H1 (cell line): ENCODE data around the gene BIN1. TPM values are rescaled to one million over a fixed set of nuclear protein-coding genes. Genes with fewer than 3 reads are reported as not detected.

ENCODE experiments used
- CTCF ChIA-PET: fragments of 300-600 bp; sonication (Branson Sonifier 250); formaldehyde crosslinking; loops from one replicate; lab custom pipeline; 2021; ENCODE audit not compliant: partially characterized antibody; lab: Charles Lee
- POLR2A ChIA-PET: fragments of 300-600 bp; sonication (Branson Sonifier 250); formaldehyde crosslinking; loops from one replicate; lab custom pipeline; 2021; ENCODE audit warnings: inconsistent platforms; ENCODE audit not compliant: partially characterized antibody; lab: Charles Lee
- DNase-seq, 2 experiments: peaks; one replicate each; pipeline versions ENCODE4 v3.0.0 to v3.0.0-alpha.2; 2010 to 2022; ENCODE audit warnings: low spot score in 2 of 2, low read depth in 1 of 2, mixed read lengths in 1 of 2
- FAIRE-seq: peaks from 2 replicates; lab custom pipeline; 2011; peaks lifted over from hg19 to GRCh38; lab: Jason Lieb, UNC
- H2AFZ ChIP-seq: 2 replicates; pipeline ENCODE4 v1.8.1; 2012; ENCODE audit warnings: low read length, inconsistent platforms
- H2AK5ac ChIP-seq: 2 replicates; pipeline ENCODE4 v1.6.1; 2013; ENCODE audit warnings: low read depth, low read length
- H2BK120ac ChIP-seq: replicated peaks from 2 replicates; pipeline ENCODE3; 2013; ENCODE audit warnings: low read depth, low read length, inconsistent platforms
- H2BK12ac ChIP-seq: 2 replicates; pipeline ENCODE4 v1.6.1; 2013; ENCODE audit warnings: low read depth, low read length
- H2BK15ac ChIP-seq: 2 replicates; pipeline ENCODE4 v1.6.1; 2013; ENCODE audit warnings: low read length
- H2BK20ac ChIP-seq: 2 replicates; pipeline ENCODE4 v1.6.1; 2013; ENCODE audit warnings: low read length
- H2BK5ac ChIP-seq: 2 replicates; pipeline ENCODE4 v1.6.1; 2013; ENCODE audit warnings: low read depth, low read length
- H3K14ac ChIP-seq: 2 replicates; pipeline ENCODE4 v1.6.1; 2013; ENCODE audit warnings: inconsistent platforms; ENCODE audit not compliant: insufficient read length
- H3K18ac ChIP-seq: 2 replicates; pipeline ENCODE4 v1.6.1; 2013; ENCODE audit warnings: low read length; ENCODE audit errors: extremely low read depth
- H3K23ac ChIP-seq: 2 replicates; pipeline ENCODE4 v1.6.1; 2013; ENCODE audit warnings: inconsistent platforms; ENCODE audit not compliant: insufficient read length
- H3K23me2 ChIP-seq: 2 replicates; pipeline ENCODE4 v1.6.1; 2013; ENCODE audit warnings: low read depth, low read length
- H3K27ac ChIP-seq: 2 replicates; pipeline ENCODE4 v1.6.1; 2011; ENCODE audit warnings: low read depth, low read length, inconsistent platforms
- H3K27me3 ChIP-seq, 4 experiments: replicated peaks in 1 of 4; 1 replicate in 1 of 4; 2 replicates in 3 of 4; pipeline versions ENCODE4 v1.6.1 to v1.8.1; 2011 to 2013; ENCODE audit warnings: low read length in 3 of 4, mild to moderate bottlenecking in 3 of 4, inconsistent platforms in 2 of 4, mixed read lengths in 2 of 4, moderate library complexity in 1 of 4; ENCODE audit not compliant: control insufficient read depth in 3 of 4, insufficient read depth in 3 of 4; ENCODE audit errors: extremely low read depth in 1 of 4
- H3K36me3 ChIP-seq, 4 experiments: 2 replicates each; pipeline versions ENCODE4 v1.6.1 to v1.8.1; 2011 to 2013; ENCODE audit warnings: mild to moderate bottlenecking in 4 of 4, low read length in 3 of 4, moderate library complexity in 2 of 4, control low read depth in 1 of 4, inconsistent platforms in 1 of 4; ENCODE audit not compliant: insufficient read depth in 4 of 4, control insufficient read depth in 2 of 4
- H3K4ac ChIP-seq: replicated peaks from 2 replicates; pipeline ENCODE3; 2013; ENCODE audit warnings: low read length, low read depth, mixed read lengths, inconsistent platforms; ENCODE audit not compliant: insufficient read length
- H3K4me1 ChIP-seq, 4 experiments: replicated peaks in 1 of 4; 1 replicate in 1 of 4; 2 replicates in 3 of 4; pipeline versions ENCODE4 v1.6.1 to v1.8.1; 2011 to 2013; ENCODE audit warnings: low read length in 3 of 4, inconsistent platforms in 2 of 4, mixed read lengths in 1 of 4; ENCODE audit not compliant: insufficient read depth in 4 of 4, control insufficient read depth in 3 of 4
- H3K4me2 ChIP-seq, 2 experiments: 2 replicates each; pipeline versions ENCODE4 v1.6.1 to v1.8.1; 2011 to 2013; ENCODE audit warnings: low read depth in 2 of 2, low read length in 2 of 2, control low read depth in 1 of 2, inconsistent platforms in 1 of 2, mild to moderate bottlenecking in 1 of 2; ENCODE audit not compliant: insufficient read depth in 1 of 2
- H3K4me3 ChIP-seq, 4 experiments: fragments of 200-600, 300-600 bp in 1 of 4; sonication (generic), shearing (Covaris generic), sonication (Bioruptor Twin) in 1 of 4; 2 replicates each; pipeline versions ENCODE4 v1.5.1 to v1.8.1; 2011 to 2016; ENCODE audit warnings: low read length in 4 of 4, low read depth in 3 of 4, control low read depth in 2 of 4, inconsistent platforms in 2 of 4, mild to moderate bottlenecking in 2 of 4, mixed read lengths in 1 of 4, moderate library complexity in 1 of 4; ENCODE audit not compliant: insufficient read depth in 2 of 4; ENCODE audit errors: extremely low read depth in 1 of 4
- H3K56ac ChIP-seq: replicated peaks from 2 replicates; pipeline ENCODE3; 2013; ENCODE audit warnings: low read depth, mild to moderate bottlenecking, mixed read lengths, low read length, inconsistent platforms; ENCODE audit not compliant: insufficient read length
- H3K79me1 ChIP-seq: 2 replicates; pipeline ENCODE4 v1.6.1; 2013; ENCODE audit warnings: low read depth, low read length, control low read depth
- H3K79me2 ChIP-seq, 2 experiments: 2 replicates each; pipeline versions ENCODE4 v1.6.1 to v1.8.1; 2012 to 2013; ENCODE audit warnings: low read length in 2 of 2, mild to moderate bottlenecking in 2 of 2, inconsistent platforms in 1 of 2; ENCODE audit not compliant: insufficient read depth in 2 of 2, control insufficient read depth in 1 of 2
- H3K9ac ChIP-seq, 4 experiments: replicated peaks in 1 of 4; 1 replicate in 1 of 4; 2 replicates in 3 of 4; pipeline versions ENCODE4 v1.6.1 to v1.8.1; 2011 to 2013; ENCODE audit warnings: low read depth in 3 of 4, low read length in 3 of 4, control low read depth in 2 of 4, mild to moderate bottlenecking in 2 of 4, moderate library complexity in 2 of 4, inconsistent platforms in 1 of 4; ENCODE audit errors: extremely low read depth in 1 of 4
- H3K9me3 ChIP-seq, 2 experiments: 2 replicates each; pipeline versions ENCODE4 v1.6.1 to v1.8.1; 2012 to 2013; ENCODE audit warnings: mild to moderate bottlenecking in 2 of 2, moderate library complexity in 2 of 2, control low read depth in 1 of 2, inconsistent platforms in 1 of 2, low read depth in 1 of 2, low read length in 1 of 2, mixed read lengths in 1 of 2; ENCODE audit not compliant: insufficient read depth in 2 of 2
- H4K20me1 ChIP-seq, 2 experiments: replicated peaks in 1 of 2; 2 replicates each; pipeline versions ENCODE3 to v1.8.1; 2011 to 2013; ENCODE audit warnings: inconsistent platforms in 2 of 2, low read length in 2 of 2, mild to moderate bottlenecking in 1 of 2; ENCODE audit not compliant: insufficient read depth in 2 of 2, control insufficient read depth in 1 of 2
- H4K5ac ChIP-seq: 2 replicates; pipeline ENCODE4 v1.6.1; 2013; ENCODE audit warnings: low read length, low read depth, mixed read lengths, inconsistent platforms; ENCODE audit not compliant: insufficient read length
- H4K8ac ChIP-seq: 2 replicates; pipeline ENCODE4 v1.8.0; 2013; ENCODE audit warnings: mild to moderate bottlenecking, moderate library complexity, low read length, inconsistent platforms; ENCODE audit not compliant: insufficient read depth; ENCODE audit errors: extremely low read depth
- H4K91ac ChIP-seq: replicated peaks from 2 replicates; pipeline ENCODE3; 2013; ENCODE audit warnings: low read length, mixed read lengths, inconsistent platforms; ENCODE audit not compliant: insufficient read length
- BRCA1 ChIP-seq: IDR thresholded peaks from 2 replicates; pipeline ENCODE4 v1.6.1; 2012; ENCODE audit warnings: low read depth, low read length, improper control_type of control experiment
- CHD1 ChIP-seq: IDR thresholded peaks from 2 replicates; pipeline ENCODE4 v1.6.1; 2012; ENCODE audit warnings: low read depth, low read length, improper control_type of control experiment
- GABPA ChIP-seq: IDR thresholded peaks from 2 replicates; pipeline ENCODE4 v1.6.1; 2011; ENCODE audit warnings: mild to moderate bottlenecking, low read length, moderate library complexity, borderline replicate concordance; ENCODE audit not compliant: insufficient read depth
- PHF8 ChIP-seq: fragments of 200-600 bp; sonication (generic); conservative IDR thresholded peaks from 2 replicates; pipeline ENCODE4 v1.7.1; 2012; ENCODE audit warnings: low read depth, mild to moderate bottlenecking, inconsistent platforms, low read length, moderate library complexity
- SAP30 ChIP-seq: fragments of 300-600 bp; sonication (generic); IDR thresholded peaks from 2 replicates; pipeline ENCODE4 v1.7.1; 2012; ENCODE audit warnings: low read length, moderate library complexity, mild to moderate bottlenecking, inconsistent platforms; ENCODE audit not compliant: insufficient read depth, insufficient replicate concordance
- SP1 ChIP-seq: IDR thresholded peaks from 2 replicates; pipeline ENCODE4 v1.6.1; 2011; ENCODE audit warnings: low read depth, low read length
- SP2 ChIP-seq: IDR thresholded peaks from 2 replicates; pipeline ENCODE4 v1.6.1; 2012; ENCODE audit warnings: mild to moderate bottlenecking, low read length, inconsistent platforms
- SP4 ChIP-seq: IDR thresholded peaks from 2 replicates; pipeline ENCODE4 v1.6.1; 2012; ENCODE audit warnings: low read length, inconsistent platforms
- SRF ChIP-seq: IDR thresholded peaks from 2 replicates; pipeline ENCODE4 v1.6.1; 2011; ENCODE audit warnings: mild to moderate bottlenecking, low read depth, low read length, moderate library complexity
- YY1 ChIP-seq: IDR thresholded peaks from 2 replicates; pipeline ENCODE4 v1.6.1; 2011; ENCODE audit warnings: low read depth, mild to moderate bottlenecking, low read length
- ZNF274 ChIP-seq: IDR thresholded peaks from 2 replicates; pipeline ENCODE4 v1.7.0; 2012; ENCODE audit warnings: low read length, borderline replicate concordance; ENCODE audit errors: extremely low read depth
- WGBS, 2 experiments: shearing (Covaris generic) in 1 of 2; methylation state at CpG; one replicate each; pipeline versions ENCODE4 v1.1.6 to v1.1.7; 2013 to 2015; ENCODE audit warnings: low lambda C conversion rate in 2 of 2, mixed read lengths in 2 of 2, inconsistent platforms in 1 of 2, low coverage in 1 of 2, missing lambda C conversion rate in 1 of 2; ENCODE audit not compliant: insufficient replicate concordance in 2 of 2, insufficient coverage in 1 of 2, insufficient read length in 1 of 2; ENCODE audit errors: extremely low coverage in 1 of 2, missing lambda C conversion rate in 1 of 2; 5-methylcytosine and 5-hydroxymethylcytosine counted together
- polyA plus RNA-seq, 7 experiments: library from polyadenylated mRNA; depleted of rRNA in 3 of 7; stranded (reverse) in 5 of 7; unstranded in 2 of 7; fragments of >200 nt in 5 of 7; fragments of 200-250 nt in 2 of 7; gene quantifications; 1 replicate in 5 of 7; 2 replicates in 1 of 7; 4 replicates in 1 of 7; pipeline versions ENCODE4 v1.2.1 to v1.2.3, GENCODE V29; 2011 to 2013; ENCODE audit warnings: missing spikeins in 2 of 7, mixed read lengths in 2 of 7
- total RNA-seq: library from RNA; stranded (reverse); fragmentation: NEBNext Ultra II Directional; extraction: Animal tissue kit (Norgen Biotek cat#: 25700); gene quantifications from 2 replicates; pipeline ENCODE4 v1.2.1, GENCODE V29; 2021
- TF ChIP-seq, protein P1 (sequence below): IDR thresholded peaks from 2 replicates; pipeline ENCODE4 v1.6.1; 2012; ENCODE audit warnings: low read length, inconsistent platforms
- TF ChIP-seq, protein P2 (sequence below): IDR thresholded peaks from 2 replicates; pipeline ENCODE4 v1.6.1; 2012; ENCODE audit warnings: inconsistent platforms

The BIN1 gene
- total and polyA plus RNA-seq, 2 of the 8 experiments (the other 6 are each of a cell fraction or from before 2014, with no cell fraction given): 23.6 to 35.6 TPM

GRCh38 chr2:127098711-127099110, 8.2 kb downstream of the BIN1 start:
- TF ChIP-seq SRF (no peak), ZNF274 (no peak), CHD1 (no peak), SP4 (no peak), YY1 (no peak), SP1 (no peak), BRCA1 (no peak), SP2 (no peak), SAP30 (no peak), PHF8 (no peak), GABPA (no peak)
- TF ChIP-seq, protein P1, sequence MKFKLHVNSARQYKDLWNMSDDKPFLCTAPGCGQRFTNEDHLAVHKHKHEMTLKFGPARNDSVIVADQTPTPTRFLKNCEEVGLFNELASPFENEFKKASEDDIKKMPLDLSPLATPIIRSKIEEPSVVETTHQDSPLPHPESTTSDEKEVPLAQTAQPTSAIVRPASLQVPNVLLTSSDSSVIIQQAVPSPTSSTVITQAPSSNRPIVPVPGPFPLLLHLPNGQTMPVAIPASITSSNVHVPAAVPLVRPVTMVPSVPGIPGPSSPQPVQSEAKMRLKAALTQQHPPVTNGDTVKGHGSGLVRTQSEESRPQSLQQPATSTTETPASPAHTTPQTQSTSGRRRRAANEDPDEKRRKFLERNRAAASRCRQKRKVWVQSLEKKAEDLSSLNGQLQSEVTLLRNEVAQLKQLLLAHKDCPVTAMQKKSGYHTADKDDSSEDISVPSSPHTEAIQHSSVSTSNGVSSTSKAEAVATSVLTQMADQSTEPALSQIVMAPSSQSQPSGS: no peak
- TF ChIP-seq, protein P2, sequence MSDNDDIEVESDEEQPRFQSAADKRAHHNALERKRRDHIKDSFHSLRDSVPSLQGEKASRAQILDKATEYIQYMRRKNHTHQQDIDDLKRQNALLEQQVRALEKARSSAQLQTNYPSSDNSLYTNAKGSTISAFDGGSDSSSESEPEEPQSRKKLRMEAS: no peak
- Histone ChIP-seq H4K8ac (no peak overlapping the region), H4K91ac (no peak overlapping the region), H3K79me2 (peaks cover 2 to 50% of the 10 kb centered on the region in 2 experiments; a peak in 3 of 4 replicates), H3K4me2 (no peak overlapping the region), H3K4me1 (peaks cover 0 to 28% (median 16%) of the 10 kb centered on the region in 4 experiments; a peak in 6 of 7 replicates), H3K79me1 (peaks cover 18% of the 10 kb centered on the region), H3K4me3 (no peak overlapping the region), H4K5ac (no peak overlapping the region), H2AK5ac (no peak overlapping the region), H3K14ac (no peak overlapping the region), H3K23me2 (no peaks in the 10 kb centered on the region), H2BK20ac (no peak overlapping the region), H3K18ac (no peak overlapping the region), H2AFZ (no peak overlapping the region), H3K36me3 (no peaks in the 10 kb centered on the region), H3K27ac (no peak overlapping the region), H3K56ac (no peak overlapping the region), H3K27me3 (no peaks in the 10 kb centered on the region), H2BK15ac (no peak overlapping the region), H3K9ac (no peak overlapping the region), H2BK12ac (no peak overlapping the region), H2BK120ac (no peak overlapping the region), H3K4ac (no peak overlapping the region), H3K23ac (no peak overlapping the region), H3K9me3 (no peaks in the 10 kb centered on the region), H2BK5ac (no peak overlapping the region), H4K20me1 (peaks cover 2 to 5% of the 10 kb centered on the region in 2 experiments)
- FAIRE-seq: no peak
- no peak for DNase-seq
- CTCF ChIA-PET: interaction anchor here (1.2 to 13.1 kb wide), 3 partner anchors 26 to 61 kb away, joined by 3 to 132 read pairs (median 4); no protein-coding TSS in a partner anchor
- POLR2A ChIA-PET: no interaction called here
- WGBS, 2 experiments: 89% methylated on average over 7 of the region's 7 CpGs; no CpG with 5 or more reads in 1 of the 2 experiments
